Measurements from ENCODE around the gene ADAM12. TPM values are rescaled to one million over a fixed set of nuclear protein-coding genes. Genes with fewer than 3 reads are reported as not detected.

Gene ADAM12
- total RNA-seq, 1 experiment from 2014 or later: 0.24 TPM

GRCh38 chr10:126207851-126208250 lies 180.4 kb downstream of the ADAM12 start:
- Histone ChIP-seq H3K56ac (ENCODE audit: insufficient read length, low read depth, low read length) (no peak overlapping the region), H3K9me3 (ENCODE audit: control insufficient read depth, low read depth, low read length) (no peaks in the 10 kb centered on the region), H4K5ac (ENCODE audit: insufficient read length, low read depth, low read length) (no peak overlapping the region), H2BK120ac (ENCODE audit: low read depth, low read length, poor library complexity, severe bottlenecking) (no peak overlapping the region), H3K27me3 (ENCODE audit: insufficient read depth, low read length) (no peaks in the 10 kb centered on the region), H2AFZ (ENCODE audit: low read length) (no peak overlapping the region), H3K23ac (ENCODE audit: insufficient read length, low read depth, low read length) (no peak overlapping the region), H4K8ac (replicated peaks; ENCODE audit: insufficient read length, low read depth, low read length) (no peak overlapping the region), H3K4me2 (ENCODE audit: insufficient read depth, insufficient read length, low read length) (no peak overlapping the region), H3K14ac (ENCODE audit: insufficient read depth, low read length) (no peak overlapping the region), H3K79me1 (ENCODE audit: insufficient read depth, low read depth, low read length, poor library complexity, severe bottlenecking) (no peaks in the 10 kb centered on the region), H3K27ac (ENCODE audit: insufficient read length, low read depth, low read length) (no peak overlapping the region), H2AK5ac (ENCODE audit: insufficient read length, low read length) (no peak overlapping the region), H3T11ph (ENCODE audit: low read length) (no peak overlapping the region), H3K79me2 (ENCODE audit: insufficient read depth, low read length) (no peaks in the 10 kb centered on the region), H2BK12ac (ENCODE audit: insufficient read length, low read depth, low read length) (no peak overlapping the region), H3K18ac (ENCODE audit: insufficient read length, low read depth, low read length) (no peak overlapping the region), H2BK15ac (ENCODE audit: low read depth, low read length) (no peak overlapping the region), H2BK5ac (ENCODE audit: insufficient read length, low read length) (no peak overlapping the region), H3K9ac (ENCODE audit: extremely low read depth, insufficient read length, low read length) (no peak overlapping the region), H4K91ac (ENCODE audit: insufficient read length, low read depth, low read length) (no peak overlapping the region), H4K20me1 (ENCODE audit: control insufficient read depth, insufficient read depth, insufficient read length) (no peaks in the 10 kb centered on the region), H3K4ac (ENCODE audit: low read depth, low read length) (no peak overlapping the region), H3K23me2 (ENCODE audit: insufficient read length, low read depth, low read length, poor library complexity, severe bottlenecking) (no peaks in the 10 kb centered on the region), H3K4me1 (ENCODE audit: insufficient read depth, low read length) (no peaks in the 10 kb centered on the region), H2BK20ac (ENCODE audit: low read depth, low read length, poor library complexity, severe bottlenecking) (no peak overlapping the region)
- no peak overlapping the region for H3K27ac Mint-ChIP-seq
- peaks cover 0 to 4% (median 0%) of the 10 kb centered on the region in 3 experiments; a peak in 2 of 7 replicates for H3K36me3 Mint-ChIP-seq (ENCODE audit: insufficient read depth in 1 of 3, low read depth in 3 of 3)
- peaks cover 7% of the 10 kb centered on the region for H3K27me3 Mint-ChIP-seq (ENCODE audit: low read depth)
- no peak overlapping the region for H3K4me3 Mint-ChIP-seq
- no peaks in the 10 kb centered on the region for H3K4me1 Mint-ChIP-seq
- WGBS (ENCODE audit: extremely low coverage, insufficient read length, low lambda C conversion rate): no CpG with 5 or more reads among the region's 1 CpG
- TF ChIP-seq CTCF (conservative IDR thresholded peaks at IDR 0.05): no peak
- peaks cover 2 to 3% of the 10 kb centered on the region in 2 experiments; a peak in 2 of 5 replicates for H3K9me3 Mint-ChIP-seq
- DNase-seq: no peak

Measured in H9 (cell line).